ENCODE data around the gene AHCY. TPM values are rescaled to one million over a fixed set of nuclear protein-coding genes. Genes with fewer than 3 reads are reported as not detected.
A peak's percentile ranks its signal among the peaks of the same experiment; 100 is the strongest.

Gene AHCY
- total RNA-seq, 1 donor from 2014 or later, result 48.1 TPM

DNA sequence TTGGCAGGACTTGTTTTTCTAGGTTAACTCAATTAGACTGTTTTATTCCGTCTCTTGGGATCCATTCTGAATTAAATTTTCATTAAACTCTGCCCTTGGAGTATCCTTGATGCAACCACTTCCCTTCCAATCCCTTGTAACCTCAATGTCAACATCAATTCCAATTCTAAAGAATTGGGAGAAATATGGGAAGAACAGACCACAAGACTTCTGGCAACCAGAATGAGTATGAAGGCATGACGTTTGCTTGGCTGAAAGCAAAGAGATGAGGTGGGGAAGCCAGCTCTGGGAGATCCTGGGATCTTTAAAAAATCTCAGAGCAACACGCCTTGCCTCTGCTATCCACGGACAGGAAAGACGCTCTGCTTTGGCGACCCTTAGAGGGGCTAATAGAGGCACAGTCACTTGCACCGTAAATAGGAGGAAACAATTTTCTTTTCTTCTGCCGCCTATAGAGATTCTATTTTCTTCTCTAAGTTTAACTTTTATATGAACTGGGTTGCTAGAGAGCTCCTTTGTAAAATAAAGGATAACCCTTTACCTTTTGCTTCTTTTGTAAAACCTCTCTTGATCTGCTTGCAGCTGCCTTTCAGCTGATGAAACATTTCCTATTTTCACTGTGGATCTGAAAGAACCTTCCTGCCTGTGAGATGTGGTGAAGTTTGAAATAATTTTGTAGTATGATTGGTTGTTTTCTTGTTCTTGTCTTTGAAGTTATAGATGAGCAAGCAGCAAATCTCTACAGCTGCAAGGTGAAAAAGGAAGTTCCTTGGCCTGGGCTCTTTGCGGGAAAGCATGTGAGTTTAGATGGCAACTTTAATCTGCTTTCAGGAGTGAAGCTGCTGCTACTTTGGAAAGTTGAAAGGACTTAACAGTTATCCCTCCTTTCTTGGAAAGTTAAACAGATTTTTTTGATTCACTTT lies 62.2 kb downstream of the AHCY start, which contains the start of gene ASIP:
ASIP (plus strand) TSS at position 731 of the 923 bp plus-strand sequence. CDS start 18,952 bp downstream, outside the sequence.
- DNase-seq (ENCODE audit: low spot score) (no peak), ATAC-seq (peak; percentile 55)
- intact Hi-C loops (cut with DNase I), result loop anchor here (10.0 kb wide), 1 partner anchor 1096 kb away; no protein-coding TSS in a partner anchor

DNA sequence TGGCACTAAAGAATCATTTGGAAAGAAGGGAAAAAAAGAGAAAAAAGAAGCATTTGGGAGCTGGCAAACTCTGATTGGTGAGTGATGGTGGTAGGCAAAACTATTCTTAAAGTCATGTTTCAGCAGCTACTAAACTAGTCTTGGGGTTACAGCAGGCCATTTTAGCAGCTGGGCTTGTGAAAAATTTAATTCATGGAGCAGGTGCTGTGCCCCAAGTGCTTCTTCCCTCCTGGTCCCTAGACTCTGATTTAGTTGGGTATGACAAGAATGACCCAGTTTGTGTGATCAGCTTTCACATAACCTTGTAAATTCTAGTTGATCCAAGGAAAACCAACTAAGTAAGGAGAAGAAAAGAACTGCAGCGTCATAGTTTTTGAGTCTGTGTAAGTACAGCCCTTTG lies 63.0 kb downstream of the AHCY start:
- no peak for DNase-seq (ENCODE audit: low spot score)
- no peak for ATAC-seq
- intact Hi-C loops (cut with DNase I), result loop anchor here (10.0 kb wide), 1 partner anchor 1095 kb away; no protein-coding TSS in a partner anchor

DNA sequence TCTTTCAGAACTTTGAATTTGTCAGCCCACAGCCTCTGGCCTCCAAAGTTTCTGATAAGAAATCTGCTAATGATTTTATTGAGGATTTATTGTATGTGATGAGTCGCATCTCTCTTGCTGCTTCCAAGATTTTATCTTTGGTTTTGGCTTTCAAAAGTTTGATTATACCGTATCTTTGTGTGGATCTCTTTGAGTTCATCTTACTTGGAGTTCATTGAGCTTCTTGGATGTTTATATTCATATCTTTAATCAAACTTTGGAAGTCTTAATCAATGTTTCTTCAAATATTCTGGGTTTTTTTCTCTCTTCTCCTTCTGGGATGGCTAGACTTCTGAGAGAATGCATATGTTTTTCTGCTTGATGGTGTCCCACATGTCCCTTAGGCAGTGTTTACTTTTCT lies 65.2 kb downstream of the AHCY start:
- DNase-seq (ENCODE audit: low spot score) (no peak), ATAC-seq (no peak)
- intact Hi-C loops (cut with DNase I), result no loop called here

DNA sequence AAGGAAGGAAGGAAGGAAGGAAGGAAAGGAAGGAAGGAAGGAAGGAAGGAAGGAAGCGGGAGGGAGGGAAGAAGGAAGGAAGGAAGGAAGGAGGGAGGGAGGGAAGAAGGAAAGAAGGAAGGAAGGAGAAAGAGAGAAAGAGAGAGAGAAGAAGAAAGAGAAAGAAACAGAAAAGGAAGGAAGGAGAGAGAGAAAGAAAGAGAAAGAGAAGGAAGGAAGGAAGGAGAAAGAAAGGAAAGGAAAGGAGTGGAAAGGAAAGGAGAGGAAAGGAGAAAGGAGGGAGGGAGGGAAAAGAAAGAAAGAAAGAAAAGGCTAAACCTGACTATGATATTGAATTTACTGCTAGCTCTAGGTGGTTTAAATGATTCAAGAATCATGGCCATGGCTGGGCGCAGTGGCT lies 67.3 kb downstream of the AHCY start:
- ATAC-seq, result no peak
- no peak for DNase-seq (ENCODE audit: low spot score)
- intact Hi-C loops (cut with DNase I), result no loop called here

- DNase-seq (ENCODE audit: low spot score), result no peak
- intact Hi-C loops (cut with DNase I), result no loop called here
- ATAC-seq, result no peak
Measured at GRCh38 chr20:34233687-34234086, 69.5 kb downstream of the AHCY start.

DNA sequence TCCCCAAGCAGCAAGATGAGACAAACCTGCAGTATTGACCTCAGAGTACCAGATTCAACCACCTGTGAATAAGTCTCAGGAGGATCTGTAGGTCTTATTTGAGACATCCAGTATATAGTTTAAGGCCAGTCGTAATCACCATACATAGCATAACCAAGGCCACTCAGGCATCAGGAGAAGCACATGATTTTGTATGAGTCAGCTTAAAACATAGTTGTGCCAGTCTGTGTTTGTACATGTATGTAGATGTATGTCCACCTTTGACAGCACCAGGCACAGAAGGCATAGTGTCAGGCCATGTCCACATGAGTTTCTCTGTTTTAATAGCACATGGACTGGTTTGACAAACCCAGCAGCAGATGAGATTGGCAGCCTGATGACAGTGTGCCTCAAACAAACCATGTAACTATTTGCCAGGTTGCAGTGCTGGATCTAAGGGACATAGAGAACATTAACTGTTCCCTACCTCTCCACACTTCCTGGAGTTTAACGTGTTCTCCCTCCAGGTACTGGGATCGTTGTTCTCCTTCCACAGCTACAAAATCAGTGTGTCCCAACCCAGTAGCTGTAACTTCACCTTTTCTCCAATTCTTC lies 70.6 kb downstream of the AHCY start:
- no peak for DNase-seq (ENCODE audit: low spot score)
- ATAC-seq, result no peak
- intact Hi-C loops (cut with DNase I), result no loop called here

DNA sequence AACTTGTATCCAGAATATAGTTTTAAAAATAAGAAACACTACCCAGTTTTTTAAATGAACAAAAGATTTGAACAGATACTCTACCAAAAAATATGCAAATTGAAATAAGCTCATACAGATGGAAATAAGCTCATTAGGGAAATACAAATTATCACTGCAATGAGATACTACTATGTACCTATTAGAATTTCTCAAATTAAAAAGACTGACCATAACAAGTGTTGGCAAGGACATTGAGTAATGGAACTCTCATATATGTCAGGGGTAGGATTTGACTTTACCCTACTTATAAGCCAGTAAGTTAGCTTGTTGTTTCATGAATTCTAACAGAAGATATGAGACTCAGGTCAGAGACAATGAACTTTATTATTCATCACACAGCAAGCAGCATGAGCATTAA lies 71.5 kb downstream of the AHCY start:
- no peak for ATAC-seq

More for the DNA sequence above, 71.5 kb downstream of the AHCY start:
- intact Hi-C loops (cut with DNase I), result no loop called here
- no peak for DNase-seq (ENCODE audit: low spot score)

Other genes with a start within 250 kb of the AHCY start
- 44.8 TPM for gene EIF2S2, start 191.1 kb downstream of the AHCY start, total RNA-seq
- 3.0 TPM for gene ASIP, start 61.9 kb downstream of the AHCY start, total RNA-seq
- 84.3 TPM for gene ITCH, start 59.9 kb upstream of the AHCY start, total RNA-seq
- 247 TPM for gene DYNLRB1, start 213.1 kb upstream of the AHCY start, total RNA-seq

Data from sciatic nerve (tissue), 2 donors.